HG02623 (cell line): ENCODE data around the gene PTTG1IP.

Experiments
- ATAC-seq: cut with Tn5 transposase; IDR thresholded peaks from one replicate; pipeline ENCODE4 v1.9.1; 2021; ENCODE audit warnings: moderate library complexity; ENCODE audit not compliant: unreplicated experiment

The PTTG1IP gene

GRCh38 chr21:44866780-44867179 is 6.7 kb downstream of the PTTG1IP start:
- no peak for ATAC-seq

GRCh38 chr21:44865561-44866280 is 7.8 kb downstream of the PTTG1IP start:
- ATAC-seq: no peak

- ATAC-seq: no peak
Measured at GRCh38 chr21:44862869-44863685, 10.4 kb downstream of the PTTG1IP start.

- ATAC-seq: no peak
Measured at GRCh38 chr21:44858791-44859190, 14.7 kb downstream of the PTTG1IP start.

- no peak for ATAC-seq
Measured at GRCh38 chr21:44858291-44858690, 15.2 kb downstream of the PTTG1IP start.

GRCh38 chr21:44857127-44857892 is 16.2 kb downstream of the PTTG1IP start:
- no peak for ATAC-seq

GRCh38 chr21:44856131-44856530 is 17.4 kb downstream of the PTTG1IP start:
- no peak for ATAC-seq

- ATAC-seq: no peak
Measured at GRCh38 chr21:44855572-44855971, 17.9 kb downstream of the PTTG1IP start.

GRCh38 chr21:44854664-44855446 is 18.6 kb downstream of the PTTG1IP start:
- no peak for ATAC-seq

- ATAC-seq: no peak
Measured at GRCh38 chr21:44854391-44854663, 19.2 kb downstream of the PTTG1IP start.

- ATAC-seq: no peak
Measured at GRCh38 chr21:44853601-44854390, 19.7 kb downstream of the PTTG1IP start.

- no peak for ATAC-seq
Measured at GRCh38 chr21:44850905-44851657, 22.4 kb downstream of the PTTG1IP start.

GRCh38 chr21:44850208-44850800 is 23.2 kb downstream of the PTTG1IP start:
- ATAC-seq: no peak

GRCh38 chr21:44849616-44850130 is 23.8 kb downstream of the PTTG1IP start:
- no peak for ATAC-seq

GRCh38 chr21:44848821-44849521 is 24.5 kb downstream of the PTTG1IP start:
- ATAC-seq: no peak

- no peak for ATAC-seq
Measured at GRCh38 chr21:44847261-44848056, 26.0 kb downstream of the PTTG1IP start.

GRCh38 chr21:44846485-44847260 is 26.8 kb downstream of the PTTG1IP start:
- no peak for ATAC-seq
